PC-9 (cell line): ENCODE measurements around the gene MAT1A.
"Not testable (repeated sequence)": the region's sequence is repeated elsewhere in the genome, so short reads cannot be mapped to it uniquely, and the experiment has no call there.

Source experiments
- EZH2 ChIP-seq: fragments of 200-600 bp; sonication (generic); IDR thresholded peaks from 2 replicates; pipeline ENCODE4 v1.8.0; 2017; ENCODE audit warnings: antibody characterized with exemption, low read depth
- TF ChIP-seq, protein P1 (sequence below): fragments of 200-600 bp; sonication (generic); conservative IDR thresholded peaks from 2 replicates; pipeline ENCODE4 v1.6.1; 2017; ENCODE audit warnings: mixed run types, antibody characterized with exemption, mild to moderate bottlenecking, moderate library complexity

DNA sequence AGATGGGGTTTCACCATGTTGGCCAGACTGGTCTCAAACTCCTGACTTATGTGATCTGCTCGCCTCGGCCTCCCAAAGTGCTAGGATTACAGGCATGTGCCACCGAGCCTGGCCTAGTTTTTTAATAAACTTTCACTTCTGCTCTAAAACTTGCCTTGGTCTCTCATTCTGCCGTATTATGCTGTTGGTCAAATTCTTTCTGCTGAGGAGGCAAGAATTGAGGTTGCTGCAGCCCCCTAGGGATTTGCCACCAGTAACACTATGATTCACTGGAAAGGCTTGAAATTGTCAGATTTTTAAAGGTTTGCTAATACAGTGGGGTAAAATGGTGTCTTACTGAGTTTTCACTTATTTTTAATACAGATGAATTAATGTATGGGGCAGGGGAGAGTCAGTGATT is 62.7 kb downstream of the MAT1A start:
- TF ChIP-seq, protein P1, sequence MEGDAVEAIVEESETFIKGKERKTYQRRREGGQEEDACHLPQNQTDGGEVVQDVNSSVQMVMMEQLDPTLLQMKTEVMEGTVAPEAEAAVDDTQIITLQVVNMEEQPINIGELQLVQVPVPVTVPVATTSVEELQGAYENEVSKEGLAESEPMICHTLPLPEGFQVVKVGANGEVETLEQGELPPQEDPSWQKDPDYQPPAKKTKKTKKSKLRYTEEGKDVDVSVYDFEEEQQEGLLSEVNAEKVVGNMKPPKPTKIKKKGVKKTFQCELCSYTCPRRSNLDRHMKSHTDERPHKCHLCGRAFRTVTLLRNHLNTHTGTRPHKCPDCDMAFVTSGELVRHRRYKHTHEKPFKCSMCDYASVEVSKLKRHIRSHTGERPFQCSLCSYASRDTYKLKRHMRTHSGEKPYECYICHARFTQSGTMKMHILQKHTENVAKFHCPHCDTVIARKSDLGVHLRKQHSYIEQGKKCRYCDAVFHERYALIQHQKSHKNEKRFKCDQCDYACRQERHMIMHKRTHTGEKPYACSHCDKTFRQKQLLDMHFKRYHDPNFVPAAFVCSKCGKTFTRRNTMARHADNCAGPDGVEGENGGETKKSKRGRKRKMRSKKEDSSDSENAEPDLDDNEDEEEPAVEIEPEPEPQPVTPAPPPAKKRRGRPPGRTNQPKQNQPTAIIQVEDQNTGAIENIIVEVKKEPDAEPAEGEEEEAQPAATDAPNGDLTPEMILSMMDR, result not testable (repeated sequence)
- not testable (repeated sequence) for TF ChIP-seq EZH2
